ENCODE results near the gene COL18A1. TPM values are rescaled to one million over a fixed set of nuclear protein-coding genes. Genes with fewer than 3 reads are reported as not detected.

COL18A1 gene
- total RNA-seq, 1 donor from 2014 or later, result 150 TPM

DNA sequence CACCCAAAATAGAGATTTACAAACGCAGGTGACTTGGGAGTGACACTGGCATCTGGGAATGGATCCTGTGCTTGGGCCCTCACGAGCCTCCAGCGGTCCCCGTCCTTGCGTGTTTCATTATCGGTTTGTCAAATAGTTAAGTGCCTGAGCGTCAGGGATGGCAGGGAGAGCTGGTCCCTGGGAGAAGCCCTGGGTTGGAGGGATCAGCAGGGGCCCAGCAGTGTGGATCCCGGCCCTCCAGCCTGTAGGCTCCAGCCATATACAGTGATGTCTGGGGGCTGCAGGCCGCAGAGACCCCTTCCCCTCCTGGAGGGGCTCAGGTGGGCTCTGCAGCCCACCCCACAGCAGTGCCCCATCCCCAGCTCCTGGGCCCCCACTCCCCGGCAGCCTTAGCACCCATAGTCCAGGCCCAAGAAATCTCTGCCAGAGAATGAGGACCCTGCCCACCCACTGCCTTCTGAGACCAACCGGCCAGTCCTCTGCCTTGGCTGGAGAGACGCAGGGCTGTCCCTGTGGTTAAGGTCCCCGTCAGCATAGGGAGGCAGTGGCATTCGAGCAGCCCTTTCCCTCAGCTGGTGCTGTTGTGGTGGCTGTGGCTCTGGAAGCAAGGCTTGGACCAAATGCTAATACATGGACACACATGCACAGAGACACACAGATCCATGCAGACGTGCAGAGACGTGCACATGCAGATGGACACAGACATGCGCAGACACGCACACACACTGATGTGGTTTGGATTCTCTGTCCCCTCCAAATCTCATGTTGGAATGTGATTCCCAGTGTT lies 139.7 kb downstream of the COL18A1 start:
- no peaks in the 10 kb centered on the region for H3K9me3 Mint-ChIP-seq
- H3K4me3 Mint-ChIP-seq, result peak overlapping the region; percentile 14
- TF ChIP-seq, protein P1, sequence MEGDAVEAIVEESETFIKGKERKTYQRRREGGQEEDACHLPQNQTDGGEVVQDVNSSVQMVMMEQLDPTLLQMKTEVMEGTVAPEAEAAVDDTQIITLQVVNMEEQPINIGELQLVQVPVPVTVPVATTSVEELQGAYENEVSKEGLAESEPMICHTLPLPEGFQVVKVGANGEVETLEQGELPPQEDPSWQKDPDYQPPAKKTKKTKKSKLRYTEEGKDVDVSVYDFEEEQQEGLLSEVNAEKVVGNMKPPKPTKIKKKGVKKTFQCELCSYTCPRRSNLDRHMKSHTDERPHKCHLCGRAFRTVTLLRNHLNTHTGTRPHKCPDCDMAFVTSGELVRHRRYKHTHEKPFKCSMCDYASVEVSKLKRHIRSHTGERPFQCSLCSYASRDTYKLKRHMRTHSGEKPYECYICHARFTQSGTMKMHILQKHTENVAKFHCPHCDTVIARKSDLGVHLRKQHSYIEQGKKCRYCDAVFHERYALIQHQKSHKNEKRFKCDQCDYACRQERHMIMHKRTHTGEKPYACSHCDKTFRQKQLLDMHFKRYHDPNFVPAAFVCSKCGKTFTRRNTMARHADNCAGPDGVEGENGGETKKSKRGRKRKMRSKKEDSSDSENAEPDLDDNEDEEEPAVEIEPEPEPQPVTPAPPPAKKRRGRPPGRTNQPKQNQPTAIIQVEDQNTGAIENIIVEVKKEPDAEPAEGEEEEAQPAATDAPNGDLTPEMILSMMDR (conservative IDR thresholded peaks at IDR 0.05), result no peak
- no peak overlapping the region for H3K27ac Mint-ChIP-seq
- H3K27me3 Mint-ChIP-seq, result peaks cover 7% of the 10 kb centered on the region
- no peaks in the 10 kb centered on the region for H3K36me3 Mint-ChIP-seq
- DNase-seq (ENCODE audit: extremely low spot score, unreplicated experiment), result peak; percentile 64
- peaks cover 16% of the 10 kb centered on the region for H3K4me1 Mint-ChIP-seq (ENCODE audit: unreplicated experiment)

DNA sequence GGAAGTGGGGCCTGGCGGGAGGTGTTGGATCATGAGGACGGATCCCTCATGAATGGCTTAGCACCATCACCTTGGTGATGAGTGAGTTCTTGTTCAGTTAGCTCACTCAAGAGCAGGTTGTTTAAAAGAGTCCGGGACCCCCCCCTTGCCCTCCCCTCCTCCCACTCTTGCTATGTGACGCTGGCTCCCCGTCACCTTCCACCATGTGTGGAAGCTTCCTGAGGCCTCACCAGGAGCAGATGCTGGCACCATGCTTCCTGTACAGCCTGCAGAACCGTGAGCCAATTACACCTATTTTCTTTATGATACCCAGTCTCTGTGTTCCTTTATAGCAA lies 140.2 kb downstream of the COL18A1 start:
- H3K27ac Mint-ChIP-seq, result no peak overlapping the region
- H3K4me1 Mint-ChIP-seq (ENCODE audit: unreplicated experiment), result peaks cover 16% of the 10 kb centered on the region
- H3K9me3 Mint-ChIP-seq, result no peaks in the 10 kb centered on the region

DNA sequence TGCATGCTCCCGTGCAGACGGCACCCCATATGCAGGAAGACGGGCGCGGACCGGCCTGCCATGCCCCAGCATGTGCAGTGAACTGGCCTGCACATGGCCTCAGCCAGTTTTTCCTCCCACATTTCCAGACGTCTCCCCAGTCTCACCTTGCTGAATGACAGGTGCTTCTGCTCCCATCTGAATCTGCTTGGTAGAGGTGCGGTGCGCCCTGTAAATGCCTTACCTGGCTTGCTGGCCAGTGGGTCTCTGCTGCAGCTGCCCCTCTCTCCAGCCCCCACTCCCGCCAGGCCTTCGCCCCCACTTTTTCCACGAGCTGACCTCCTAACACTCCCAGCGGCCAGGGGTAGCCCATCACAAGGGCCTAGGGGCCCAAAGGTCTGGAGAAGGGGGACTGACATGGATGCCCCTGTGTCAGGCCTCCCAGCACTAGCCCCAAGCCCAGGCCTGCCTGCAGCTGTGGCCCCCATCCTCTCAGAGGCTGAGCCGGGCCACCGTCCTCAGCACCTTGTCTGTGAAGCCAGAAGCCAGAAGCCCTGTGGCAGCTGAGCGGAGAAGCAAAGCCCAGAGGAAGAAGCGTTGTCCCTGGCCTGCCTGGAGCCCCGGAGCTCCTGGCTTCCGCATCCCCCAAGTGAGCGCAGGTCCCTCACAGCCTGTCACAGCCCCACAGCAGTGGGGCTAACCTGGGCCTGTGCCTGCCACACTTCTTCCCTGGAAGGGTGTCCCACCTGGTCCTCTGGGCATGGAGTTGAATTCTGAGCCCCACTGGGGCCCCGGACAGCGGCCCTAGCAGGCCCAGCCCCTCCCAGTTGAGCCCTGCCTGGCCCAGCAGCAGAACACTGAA lies 140.9 kb downstream of the COL18A1 start:
- TF ChIP-seq, protein P1 (conservative IDR thresholded peaks at IDR 0.05), result no peak
- no peaks in the 10 kb centered on the region for H3K9me3 Mint-ChIP-seq
- peaks cover 14% of the 10 kb centered on the region for H3K4me1 Mint-ChIP-seq (ENCODE audit: unreplicated experiment)
- peaks cover 7% of the 10 kb centered on the region for H3K27me3 Mint-ChIP-seq
- H3K27ac Mint-ChIP-seq, result no peak overlapping the region
- H3K4me3 Mint-ChIP-seq, result peak overlapping the region; percentile 10
- no peaks in the 10 kb centered on the region for H3K36me3 Mint-ChIP-seq
- peak; percentile 66 for DNase-seq (ENCODE audit: extremely low spot score, unreplicated experiment)

More for the DNA sequence above, 140.2 kb downstream of the COL18A1 start:
- Mint-ChIP-seq H3K27me3 (peaks cover 7% of the 10 kb centered on the region), H3K36me3 (no peaks in the 10 kb centered on the region), H3K4me3 (peak overlapping the region; percentile 14)
- DNase-seq (ENCODE audit: extremely low spot score, unreplicated experiment), result no peak
- TF ChIP-seq, protein P1 (conservative IDR thresholded peaks at IDR 0.05), result no peak

DNA sequence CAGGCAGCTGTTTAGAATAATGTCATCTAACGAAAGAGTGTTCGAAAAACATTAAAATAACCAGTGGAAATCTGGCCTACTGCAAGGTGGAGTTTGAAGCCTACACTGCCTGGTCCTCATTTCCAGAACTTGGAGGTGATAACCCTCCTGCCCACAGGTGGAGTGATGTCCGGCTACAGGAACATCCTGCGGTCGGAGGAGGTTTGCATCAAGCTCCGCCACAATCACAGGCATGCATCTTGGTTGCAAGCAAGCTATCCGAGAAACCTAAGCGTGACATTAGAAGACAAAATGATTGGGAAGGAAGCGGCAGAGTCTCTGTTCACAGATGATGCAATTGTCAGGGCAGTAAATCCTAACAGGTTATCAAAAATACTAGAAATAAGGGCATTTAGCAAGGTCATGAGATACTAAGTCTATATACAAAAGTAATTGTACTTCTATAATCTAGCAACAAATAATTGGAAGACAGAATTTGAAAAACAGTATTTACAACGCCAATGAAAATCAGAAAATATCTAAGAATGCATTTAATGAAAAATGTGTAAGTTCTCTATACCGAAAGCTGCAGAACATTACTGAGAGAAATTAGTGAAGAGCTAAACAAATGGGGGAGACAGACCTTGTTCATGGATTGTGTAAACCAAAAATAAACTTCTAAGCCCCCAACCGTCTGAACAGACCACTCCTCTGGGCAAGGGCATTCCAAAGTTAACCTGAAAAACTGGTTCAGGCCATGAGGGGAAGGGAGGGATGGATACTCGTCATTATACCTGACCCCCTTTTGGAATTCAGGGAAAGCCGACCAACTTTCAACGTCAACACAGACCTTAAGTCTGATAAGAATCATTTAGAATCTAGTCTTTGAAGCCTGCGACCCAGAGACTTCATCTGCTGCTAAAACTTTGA lies 141.9 kb downstream of the COL18A1 start:
- Mint-ChIP-seq H3K4me3 (no peak overlapping the region), H3K36me3 (no peaks in the 10 kb centered on the region), H3K27me3 (peaks cover 10% of the 10 kb centered on the region), H3K27ac (peak overlapping the region; percentile 4), H3K4me1 (ENCODE audit: unreplicated experiment) (peaks cover 16% of the 10 kb centered on the region), H3K9me3 (no peaks in the 10 kb centered on the region)
- TF ChIP-seq, protein P1 (conservative IDR thresholded peaks at IDR 0.05), result no peak
- DNase-seq (ENCODE audit: extremely low spot score, unreplicated experiment), result peak; percentile 27

DNA sequence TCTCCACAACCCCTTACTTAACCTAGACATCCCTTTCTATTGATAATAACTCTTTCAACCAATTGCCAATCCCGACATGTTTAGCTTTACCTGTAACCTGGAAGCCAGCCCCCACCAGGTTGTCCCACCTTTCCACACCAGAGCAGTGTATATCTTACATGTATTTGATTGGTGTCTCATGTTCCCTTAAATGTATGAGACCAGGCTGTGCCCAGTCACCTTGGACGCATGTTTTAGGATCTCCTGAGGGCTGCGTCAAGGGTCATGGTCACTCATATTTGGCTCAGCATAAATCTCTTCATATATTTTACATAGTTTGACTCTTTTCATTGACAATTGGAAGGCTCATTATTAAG lies 142.6 kb downstream of the COL18A1 start:
- Mint-ChIP-seq H3K9me3 (no peaks in the 10 kb centered on the region), H3K36me3 (no peaks in the 10 kb centered on the region), H3K27ac (peak overlapping the region; percentile 4), H3K4me3 (peak overlapping the region; percentile 12), H3K4me1 (ENCODE audit: unreplicated experiment) (peaks cover 16% of the 10 kb centered on the region), H3K27me3 (peaks cover 10% of the 10 kb centered on the region)
- TF ChIP-seq, protein P1 (conservative IDR thresholded peaks at IDR 0.05), result no peak
- DNase-seq (ENCODE audit: extremely low spot score, unreplicated experiment), result no peak
